MM.1S (cell line): Measurements from ENCODE around the gene DHH.

ENCODE experiments used
- DNase-seq: peaks from one replicate; pipeline ENCODE4 v3.0.0-alpha.2; 2015
- H2AFZ ChIP-seq: fragments of 300-600 bp; sonication (generic); 2 replicates; pipeline ENCODE4 v1.6.0; 2016; ENCODE audit warnings: antibody characterized with exemption, low read length
- H3F3A ChIP-seq: fragments of 300-600 bp; sonication (generic); 2 replicates; pipeline ENCODE4 v1.6.1; 2016; ENCODE audit warnings: mild to moderate bottlenecking, antibody characterized with exemption, low read length, moderate library complexity, mixed read lengths; ENCODE audit not compliant: insufficient read depth
- H3K27ac ChIP-seq: fragments of 300-600 bp; sonication (generic); 2 replicates; pipeline ENCODE4 v1.5.1; 2016; ENCODE audit warnings: mild to moderate bottlenecking, low read length
- H3K27me3 ChIP-seq: fragments of 300-600 bp; sonication (generic); replicated peaks from 2 replicates; pipeline ENCODE4 v1.6.0; 2016; ENCODE audit warnings: low read length; ENCODE audit not compliant: insufficient read depth
- H3K36me3 ChIP-seq: fragments of 300-600 bp; sonication (generic); replicated peaks from 2 replicates; pipeline ENCODE4 v1.6.1; 2016; ENCODE audit warnings: mild to moderate bottlenecking, low read length, mixed read lengths; ENCODE audit not compliant: insufficient read depth
- H3K4me1 ChIP-seq: fragments of 300-600 bp; sonication (generic); 2 replicates; pipeline ENCODE4 v1.6.1; 2016; ENCODE audit warnings: low read length, mixed read lengths
- H3K4me2 ChIP-seq: fragments of 300-600 bp; sonication (generic); 2 replicates; pipeline ENCODE4 v1.6.0; 2016; ENCODE audit warnings: low read depth, low read length
- H3K4me3 ChIP-seq: fragments of 300-600 bp; sonication (generic); 2 replicates; pipeline ENCODE4 v1.5.1; 2016; ENCODE audit warnings: low read length, mixed read lengths
- H3K79me2 ChIP-seq: fragments of 300-600 bp; sonication (generic); 2 replicates; pipeline ENCODE4 v1.6.1; 2016; ENCODE audit warnings: mixed run types, low read length, mixed read lengths
- H3K9ac ChIP-seq: fragments of 300-600 bp; sonication (generic); 2 replicates; pipeline ENCODE4 v1.6.1; 2016; ENCODE audit warnings: low read length, mixed read lengths
- H3K9me2 ChIP-seq: fragments of 300-600 bp; sonication (generic); replicated peaks from 2 replicates; pipeline ENCODE4 v1.6.1; 2016; ENCODE audit warnings: mild to moderate bottlenecking, low read length, mixed read lengths; ENCODE audit not compliant: insufficient read depth
- H3K9me3 ChIP-seq: fragments of 300-600 bp; sonication (generic); replicated peaks from 2 replicates; pipeline ENCODE4 v1.6.1; 2016; ENCODE audit warnings: mild to moderate bottlenecking, low read length, mixed read lengths; ENCODE audit not compliant: insufficient read depth
- H4K20me1 ChIP-seq: fragments of 300-600 bp; sonication (generic); 2 replicates; pipeline ENCODE4 v1.6.1; 2016; ENCODE audit warnings: mild to moderate bottlenecking, low read length, moderate library complexity, mixed read lengths; ENCODE audit not compliant: insufficient read depth
- CTCF ChIP-seq: fragments of 300-600 bp; sonication (generic); IDR thresholded peaks from 2 replicates; pipeline ENCODE4 v1.5.1; 2016; ENCODE audit warnings: antibody characterized with exemption, low read length, mixed read lengths
- EZH2 ChIP-seq: fragments of 300-600 bp; sonication (generic); optimal IDR thresholded peaks from 2 replicates; pipeline ENCODE3; 2017; ENCODE audit warnings: low read depth, mild to moderate bottlenecking, antibody characterized with exemption, low read length, mixed read lengths
- EZH2phosphoT487 ChIP-seq: fragments of 300-600 bp; sonication (generic); IDR thresholded peaks from 2 replicates; pipeline ENCODE4 v1.6.1; 2018; ENCODE audit warnings: antibody characterized with exemption, low read length

DHH gene

GRCh38 chr12:49051373-49051764, 43.2 kb downstream of the DHH start:
- no peaks in the 10 kb centered on the region for H3K27me3 ChIP-seq
- peaks cover 8% of the 10 kb centered on the region; the same call in 1 of the 2 replicates for H3K4me1 ChIP-seq
- H3K4me2 ChIP-seq, result no peak overlapping the region
- H3K4me3 ChIP-seq, result no peak overlapping the region
- H3K79me2 ChIP-seq, result peaks cover 35% of the 10 kb centered on the region
- no peaks in the 10 kb centered on the region for H3F3A ChIP-seq
- H3K9ac ChIP-seq, result no peak overlapping the region
- peaks cover 14% of the 10 kb centered on the region; the same call in 1 of the 2 replicates for H3K36me3 ChIP-seq
- no peak overlapping the region for H2AFZ ChIP-seq
- H3K9me3 ChIP-seq, result no peaks in the 10 kb centered on the region
- H4K20me1 ChIP-seq, result peaks cover 9% of the 10 kb centered on the region
- no peak overlapping the region for H3K27ac ChIP-seq
- no peaks in the 10 kb centered on the region for H3K9me2 ChIP-seq
- no peak for TF ChIP-seq EZH2phosphoT487
- no peak for TF ChIP-seq EZH2
- no peak for TF ChIP-seq CTCF
- DNase-seq, result no peak

- no peak for DNase-seq
- Histone ChIP-seq H3K4me1 (0 out of 2 replicates have a peak, but pooled peaks cover 2% of the 10 kb centered on the region), H3K9me2 (no peaks in the 10 kb centered on the region), H3K4me3 (no peak overlapping the region), H3K27me3 (no peaks in the 10 kb centered on the region), H3K79me2 (peaks cover 29% of the 10 kb centered on the region), H3K4me2 (no peak overlapping the region), H3K9ac (no peak overlapping the region), H3F3A (no peaks in the 10 kb centered on the region), H3K9me3 (no peaks in the 10 kb centered on the region), H4K20me1 (peaks cover 3% of the 10 kb centered on the region), H3K36me3 (peaks cover 14% of the 10 kb centered on the region), H2AFZ (no peak overlapping the region), H3K27ac (no peak overlapping the region)
- TF ChIP-seq EZH2 (no peak), EZH2phosphoT487 (no peak), CTCF (no peak)
Observed at GRCh38 chr12:49050507-49051372, 43.9 kb downstream of the DHH start.

DNA sequence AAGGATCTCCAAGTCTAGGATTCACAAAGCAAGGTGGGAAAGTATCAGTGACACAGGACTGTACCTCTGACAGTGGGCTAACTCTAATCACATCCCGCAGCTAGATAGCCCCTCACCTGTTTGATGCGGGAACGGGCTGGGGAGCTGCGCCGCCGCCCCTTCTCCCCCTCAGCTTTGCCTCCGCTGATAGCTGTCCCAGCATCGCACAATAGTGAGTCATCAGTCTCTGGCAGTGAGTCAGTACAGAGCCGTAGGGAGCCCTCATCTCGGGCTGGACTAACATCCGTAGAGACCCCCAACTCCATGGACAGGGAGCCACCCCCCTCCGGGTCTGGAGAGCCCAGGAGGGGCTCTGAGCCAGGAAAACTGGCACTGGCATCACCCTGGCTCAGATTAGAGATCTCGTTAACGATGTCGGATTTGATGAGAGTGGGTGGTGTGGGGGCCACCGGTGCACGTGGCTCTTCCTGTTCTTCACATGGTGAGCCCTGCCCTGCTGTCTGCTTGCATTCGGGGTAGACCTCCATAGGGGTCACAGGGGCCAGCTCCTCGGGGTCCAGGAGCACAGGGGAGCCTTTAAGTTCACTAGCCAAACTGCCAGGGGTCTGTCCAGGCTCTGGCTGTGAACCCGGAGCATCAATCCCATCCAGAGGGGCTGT, 44.9 kb downstream of the DHH start:
- H2AFZ ChIP-seq, result no peak overlapping the region
- no peak overlapping the region for H3K27ac ChIP-seq

More for the DNA sequence above, 44.9 kb downstream of the DHH start:
- Histone ChIP-seq H3K4me1 (no peaks in the 10 kb centered on the region), H3F3A (no peaks in the 10 kb centered on the region), H4K20me1 (no peaks in the 10 kb centered on the region), H3K9me2 (no peaks in the 10 kb centered on the region), H3K9me3 (no peaks in the 10 kb centered on the region), H3K79me2 (peaks cover 18% of the 10 kb centered on the region), H3K27me3 (no peaks in the 10 kb centered on the region), H3K36me3 (peaks cover 11% of the 10 kb centered on the region), H3K4me2 (no peak overlapping the region), H3K9ac (no peak overlapping the region), H3K4me3 (no peak overlapping the region)
- no peak for TF ChIP-seq CTCF
- no peak for TF ChIP-seq EZH2
- no peak for TF ChIP-seq EZH2phosphoT487
- no peak for DNase-seq
